ENCODE data around the gene DSCAML1.

The DSCAML1 gene

DNA sequence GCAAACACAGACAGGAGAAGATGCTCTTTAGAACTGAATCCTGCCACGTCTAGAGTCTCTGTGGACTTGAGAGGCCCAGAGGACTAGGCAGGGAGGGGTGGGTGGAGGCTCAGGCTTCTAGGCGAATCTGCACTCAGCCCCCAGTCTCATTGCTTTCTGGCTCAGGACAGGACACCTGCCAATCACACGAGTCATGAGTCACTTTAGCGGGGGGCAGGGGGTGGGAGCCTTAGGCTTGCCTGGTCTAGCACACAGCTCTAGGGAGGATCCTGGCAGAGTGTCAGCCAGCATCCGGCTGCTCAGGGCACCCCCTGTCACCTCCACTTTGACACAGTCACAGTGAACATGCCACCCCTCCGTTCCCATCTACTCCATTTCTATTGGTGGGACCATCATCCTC is 301.7 kb downstream of the DSCAML1 start:
- DNase-seq (ENCODE audit: low read depth, low spot score) = no peak

DNA sequence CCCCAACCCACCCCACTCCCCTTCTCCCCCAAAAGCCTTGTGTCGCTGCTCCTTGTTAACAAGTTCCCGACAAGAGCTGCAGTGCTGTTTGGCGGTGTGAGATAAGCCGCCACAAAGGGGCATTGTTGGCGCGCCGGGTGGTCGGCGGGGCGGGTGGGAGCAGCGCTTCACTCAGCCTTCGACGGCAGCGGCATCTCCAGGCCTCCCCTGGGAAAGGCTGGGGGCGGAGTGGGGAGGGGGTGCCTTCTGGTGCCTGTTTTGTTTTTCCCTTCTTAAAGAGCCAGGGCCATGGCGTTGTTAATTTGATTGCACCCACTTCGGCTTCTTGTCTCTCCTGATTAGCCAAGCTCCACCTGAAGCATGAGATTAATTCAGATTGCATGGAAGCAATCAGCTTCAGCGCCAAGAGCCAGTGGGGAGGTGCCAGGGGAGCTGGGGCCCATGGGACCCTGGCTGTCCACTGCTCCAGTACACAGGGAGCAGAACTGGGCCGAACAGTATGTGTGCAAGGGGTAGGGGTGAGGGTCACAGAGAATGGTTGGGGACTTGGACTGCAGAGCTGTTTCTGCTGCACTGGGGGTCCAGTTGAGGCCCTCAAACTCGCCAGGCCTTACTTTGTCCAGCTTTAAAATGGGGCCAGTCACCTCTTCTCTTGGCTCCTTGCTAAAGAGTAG is 304.3 kb downstream of the DSCAML1 start:
- DNase-seq (ENCODE audit: low read depth, low spot score) = no peak

DNA sequence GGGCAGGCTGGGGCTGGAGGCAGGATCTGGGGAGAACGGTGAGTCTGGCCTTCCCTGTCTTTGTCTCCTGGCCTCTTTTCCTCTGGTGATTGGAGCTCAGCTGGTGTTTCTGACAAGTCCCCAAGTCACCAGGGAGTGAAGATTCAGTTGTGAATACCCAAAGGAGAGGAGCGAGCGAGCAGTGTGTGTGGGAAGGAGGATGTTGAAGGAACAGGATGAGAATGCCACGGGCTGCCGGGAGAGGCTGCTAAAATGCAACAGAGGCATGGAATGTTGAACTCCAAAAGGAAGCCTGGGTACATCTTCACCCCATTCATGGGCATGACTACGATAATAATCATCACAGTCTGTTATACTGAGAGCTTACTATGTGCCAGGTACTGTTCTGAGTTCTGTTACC is 306.1 kb downstream of the DSCAML1 start:
- DNase-seq (ENCODE audit: low read depth, low spot score) = no peak

DNA sequence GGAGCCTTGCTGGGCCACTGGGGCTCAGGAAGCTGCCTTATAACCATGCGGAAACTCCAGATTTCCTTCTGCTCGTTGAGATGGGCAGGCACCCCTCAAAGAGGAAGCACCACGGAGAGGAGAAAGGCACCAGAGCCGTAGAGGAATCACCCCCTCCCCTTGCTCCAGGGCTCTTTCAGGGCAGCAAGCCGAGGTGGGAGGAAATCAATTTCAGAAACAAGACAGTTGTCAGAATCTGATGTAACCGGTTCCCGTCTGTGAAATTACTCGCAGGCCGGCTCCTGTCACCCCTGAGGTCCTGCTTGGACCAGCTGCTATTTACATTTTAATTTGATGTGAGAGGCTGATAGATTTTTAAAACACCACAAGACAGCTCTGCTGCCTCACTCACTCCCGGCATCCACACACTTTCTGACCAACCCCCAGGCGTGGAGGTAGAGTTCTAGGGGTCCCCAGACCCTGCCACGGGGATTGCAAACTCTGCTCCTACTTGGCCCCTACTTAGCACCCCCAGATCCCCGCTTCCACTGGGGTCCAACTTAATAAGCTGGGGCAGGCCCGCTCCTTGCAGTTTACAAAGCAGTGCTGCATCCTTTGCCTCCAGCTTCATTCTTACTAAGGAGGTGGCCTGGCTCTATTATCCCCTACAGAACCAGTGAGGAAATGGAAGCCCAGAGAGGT is 306.9 kb downstream of the DSCAML1 start:
- DNase-seq (ENCODE audit: low read depth, low spot score) = no peak

DNA sequence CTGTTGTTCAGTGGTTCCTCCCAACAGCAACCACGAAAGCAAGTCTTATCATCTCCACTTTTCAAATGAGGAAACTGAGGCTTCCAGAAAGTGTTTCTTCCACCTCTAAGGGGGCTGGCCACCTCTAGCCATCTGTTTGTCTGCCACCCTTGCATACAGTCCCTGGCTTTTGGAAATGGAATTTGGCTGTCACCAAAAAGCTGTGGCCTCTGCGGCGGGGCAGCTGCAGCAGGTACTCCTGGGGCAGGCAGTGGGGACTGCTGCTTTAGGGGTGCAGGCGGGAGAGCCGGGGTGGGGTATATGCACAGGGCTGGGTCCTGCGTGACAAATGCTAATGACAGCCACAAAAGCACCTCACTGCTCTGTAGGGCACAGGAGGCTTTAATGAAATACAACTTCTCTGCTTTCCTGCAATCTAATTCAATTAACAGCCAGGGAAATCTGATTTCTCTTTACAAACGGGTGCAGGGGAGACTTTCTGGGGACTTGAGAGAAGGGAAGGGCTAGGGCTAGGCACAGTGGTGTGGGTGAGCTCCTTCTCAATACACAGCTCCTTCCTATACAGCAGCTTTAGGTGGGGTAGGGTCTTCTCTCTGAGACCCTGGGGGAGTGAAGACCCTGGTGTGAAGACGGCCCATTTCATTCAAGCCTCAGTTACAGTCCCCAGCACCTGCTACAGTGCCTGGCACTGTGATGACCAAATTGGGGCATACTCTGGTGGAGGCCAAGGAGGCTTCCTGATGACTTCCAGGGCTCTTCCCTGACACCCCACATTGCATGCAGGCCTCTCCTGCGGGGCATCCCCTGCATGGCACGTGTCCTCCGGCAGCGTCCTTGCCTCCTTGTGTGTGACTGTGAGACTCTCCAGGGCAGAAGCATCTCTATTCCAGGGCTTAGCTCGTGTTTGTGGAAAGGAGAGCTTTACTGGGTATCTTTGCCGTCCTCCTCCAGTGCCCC is 307.7 kb downstream of the DSCAML1 start:
- DNase-seq (ENCODE audit: low read depth, low spot score) = no peak

DNA sequence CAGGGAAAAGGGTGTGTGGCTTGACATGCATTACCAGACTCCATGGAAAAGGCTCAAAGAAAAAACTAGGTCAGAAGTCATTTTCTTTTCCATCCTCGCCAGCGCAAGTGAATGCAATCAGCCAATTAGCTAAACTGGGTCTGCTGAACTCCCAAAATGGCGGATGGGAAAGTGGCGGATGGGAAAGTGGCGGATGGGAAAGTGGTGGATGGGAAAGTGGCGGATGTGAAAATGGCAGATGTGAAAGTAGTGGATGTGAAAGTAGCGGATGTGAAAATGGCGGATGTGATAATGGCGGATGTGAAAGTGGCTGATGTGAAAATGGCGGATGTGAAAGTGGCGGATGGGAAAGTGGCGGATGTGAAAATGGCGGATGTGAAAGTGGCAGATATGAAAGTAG is 311.0 kb downstream of the DSCAML1 start:
- no peak for DNase-seq (ENCODE audit: low read depth, low spot score)

DNA sequence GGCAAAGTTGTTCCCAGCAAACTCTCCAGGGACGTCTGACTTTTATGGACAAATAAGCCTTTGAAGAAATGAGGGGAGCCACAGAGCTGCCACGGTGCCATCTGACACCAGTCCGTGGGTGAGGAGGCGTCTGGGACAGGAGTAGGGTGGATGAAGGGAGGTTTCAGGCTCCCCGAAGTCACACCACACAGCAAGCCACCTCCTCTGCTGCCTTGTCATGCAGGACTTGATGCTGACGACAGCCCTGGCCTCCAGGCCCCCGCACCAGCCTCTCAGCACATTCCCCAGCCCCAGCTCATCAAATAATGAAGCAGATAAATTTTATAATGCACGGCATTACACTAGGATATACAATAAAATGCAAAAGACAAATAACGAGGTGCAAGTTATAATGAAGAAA is 312.9 kb downstream of the DSCAML1 start:
- DNase-seq (ENCODE audit: low read depth, low spot score) = no peak

DNA sequence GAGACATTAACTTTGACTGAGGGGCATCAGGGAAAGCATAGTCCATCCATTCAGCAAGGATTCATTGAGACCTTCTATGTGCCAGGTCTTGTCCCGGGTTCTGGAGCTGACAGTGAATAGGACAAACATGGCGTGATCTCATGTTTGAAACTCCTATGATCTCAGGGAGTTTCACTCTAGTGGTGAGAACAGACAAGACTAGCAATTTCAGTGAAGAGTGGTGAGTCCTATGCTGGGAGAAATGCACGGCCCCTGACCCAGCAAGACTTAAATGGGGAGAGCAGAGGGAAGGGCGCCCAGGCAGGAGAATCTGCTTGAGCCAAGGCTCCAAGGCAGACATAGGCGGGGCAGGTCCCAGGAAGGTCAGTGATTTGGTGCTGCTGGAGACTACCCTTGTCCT is 313.6 kb downstream of the DSCAML1 start:
- no peak for DNase-seq (ENCODE audit: low read depth, low spot score)

DNA sequence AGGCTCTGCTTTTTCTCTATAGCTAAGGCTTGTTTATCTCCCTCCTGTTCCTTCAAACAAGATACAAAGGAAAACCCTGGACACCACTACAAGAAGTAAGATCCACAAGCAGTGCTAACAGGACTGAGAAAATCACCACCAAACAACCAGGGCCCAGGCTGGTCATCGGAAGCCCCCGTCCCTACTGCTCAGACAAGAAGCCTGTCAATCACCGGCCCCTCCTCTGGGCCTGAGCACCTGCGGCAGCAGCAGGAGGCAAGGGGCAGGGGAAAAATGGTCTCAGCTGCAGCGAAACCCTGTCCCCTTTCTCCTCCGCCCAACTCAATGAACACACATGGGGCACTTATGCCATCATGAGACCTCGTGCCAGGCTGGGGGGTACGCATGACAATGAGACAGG is 314.1 kb downstream of the DSCAML1 start:
- no peak for DNase-seq (ENCODE audit: low read depth, low spot score)

DNA sequence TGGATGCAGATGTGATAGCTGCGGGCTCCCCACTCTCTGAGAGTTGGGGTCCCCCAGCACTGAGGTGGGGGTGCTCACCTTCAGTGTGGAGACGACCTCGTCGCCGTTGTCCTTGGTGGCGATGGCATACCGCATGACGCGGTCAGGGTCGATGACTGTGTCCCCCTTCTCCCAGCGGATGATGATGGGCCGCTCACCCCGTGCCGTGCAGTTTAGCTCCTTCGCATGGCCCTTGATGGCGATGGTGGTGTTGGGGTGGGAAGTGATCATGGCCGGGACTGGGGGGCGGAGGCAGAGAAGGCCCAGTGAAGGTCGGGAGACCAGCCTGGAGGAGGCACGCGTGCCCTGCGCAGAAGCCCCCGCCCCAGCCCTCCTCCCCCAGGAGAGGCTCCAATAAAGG is 315.1 kb downstream of the DSCAML1 start:
- no peak for DNase-seq (ENCODE audit: low read depth, low spot score)

DNA sequence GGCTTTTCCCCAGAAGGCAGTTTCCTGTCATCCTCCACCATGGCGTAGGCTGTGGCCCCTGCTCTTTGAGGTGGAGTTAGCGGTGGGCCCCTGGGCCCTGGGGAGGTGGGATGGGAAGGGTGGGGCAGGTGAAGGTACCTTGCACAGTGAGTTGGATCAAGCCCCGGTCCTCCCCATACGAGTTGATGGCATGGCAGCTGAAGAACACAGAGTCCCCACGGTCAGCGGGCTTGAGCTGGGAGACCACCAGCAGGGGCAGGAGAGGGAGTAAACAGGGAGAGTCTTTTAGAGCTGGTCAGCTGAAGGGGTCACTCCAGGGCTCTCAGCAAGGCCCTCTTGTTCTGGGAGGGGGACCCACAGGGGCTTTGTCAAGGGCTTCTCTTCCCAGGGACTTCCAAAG is 316.0 kb downstream of the DSCAML1 start:
- no peak for DNase-seq (ENCODE audit: low read depth, low spot score)

DNA sequence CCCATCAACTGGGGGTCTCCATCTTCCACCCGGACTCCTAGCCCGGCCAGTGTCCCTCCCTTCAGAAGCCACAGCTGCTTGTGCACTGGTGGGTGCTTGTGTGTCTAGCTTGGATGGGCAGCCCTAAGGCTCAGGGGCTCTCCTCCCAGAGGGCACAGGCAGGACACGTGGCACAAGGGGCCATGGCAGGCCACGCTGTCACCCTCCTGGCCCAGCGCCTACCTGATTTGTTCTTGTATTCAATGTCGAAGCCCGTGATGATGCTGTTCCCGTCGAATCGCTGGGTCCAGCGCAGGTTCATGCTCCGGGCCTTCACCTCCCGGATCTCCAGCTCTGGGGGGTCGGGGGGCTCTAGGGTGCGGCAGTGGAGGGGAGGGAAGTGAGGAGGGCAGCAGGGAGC is 316.8 kb downstream of the DSCAML1 start:
- DNase-seq (ENCODE audit: low read depth, low spot score) = no peak

DNA sequence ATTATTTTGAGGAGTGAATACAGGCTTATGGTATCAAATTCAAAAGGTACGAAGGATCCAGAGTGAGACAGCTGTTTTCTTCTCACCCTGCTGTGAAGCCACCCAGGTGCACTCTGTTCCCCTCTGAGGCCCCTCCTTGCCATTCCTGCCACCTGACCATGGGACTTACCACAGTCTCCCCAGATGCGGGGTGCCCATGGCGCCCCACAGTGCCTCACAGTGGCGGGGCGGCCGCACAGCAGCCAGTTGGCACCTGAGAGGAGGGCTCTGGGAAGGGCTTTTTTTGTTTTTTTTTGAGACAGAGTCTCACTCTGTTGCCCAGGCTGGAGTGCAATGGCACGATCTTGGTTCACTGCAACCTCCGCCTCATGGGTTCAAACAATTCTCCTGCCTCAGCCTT is 317.6 kb downstream of the DSCAML1 start:
- DNase-seq (ENCODE audit: low read depth, low spot score) = no peak

DNA sequence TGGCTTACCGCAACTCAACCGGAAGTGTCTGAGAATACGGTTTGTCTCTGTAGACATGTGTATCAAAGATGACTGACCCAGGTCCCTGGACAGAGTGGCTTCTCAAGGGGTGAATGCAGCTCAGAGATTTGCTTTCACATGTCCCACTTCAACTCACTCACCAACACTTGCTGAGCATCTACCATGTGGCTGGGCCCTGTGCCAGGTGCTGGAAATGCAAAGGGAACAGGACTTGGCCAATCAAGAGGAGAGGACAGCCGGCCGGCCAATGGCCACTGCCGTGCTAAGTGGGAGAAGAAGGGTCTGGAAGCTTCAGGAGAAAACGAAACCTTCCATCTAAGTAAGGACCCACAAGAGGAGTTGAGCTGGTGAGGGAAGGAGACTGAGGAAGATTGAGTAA is 318.1 kb downstream of the DSCAML1 start:
- no peak for DNase-seq (ENCODE audit: low read depth, low spot score)

DNA sequence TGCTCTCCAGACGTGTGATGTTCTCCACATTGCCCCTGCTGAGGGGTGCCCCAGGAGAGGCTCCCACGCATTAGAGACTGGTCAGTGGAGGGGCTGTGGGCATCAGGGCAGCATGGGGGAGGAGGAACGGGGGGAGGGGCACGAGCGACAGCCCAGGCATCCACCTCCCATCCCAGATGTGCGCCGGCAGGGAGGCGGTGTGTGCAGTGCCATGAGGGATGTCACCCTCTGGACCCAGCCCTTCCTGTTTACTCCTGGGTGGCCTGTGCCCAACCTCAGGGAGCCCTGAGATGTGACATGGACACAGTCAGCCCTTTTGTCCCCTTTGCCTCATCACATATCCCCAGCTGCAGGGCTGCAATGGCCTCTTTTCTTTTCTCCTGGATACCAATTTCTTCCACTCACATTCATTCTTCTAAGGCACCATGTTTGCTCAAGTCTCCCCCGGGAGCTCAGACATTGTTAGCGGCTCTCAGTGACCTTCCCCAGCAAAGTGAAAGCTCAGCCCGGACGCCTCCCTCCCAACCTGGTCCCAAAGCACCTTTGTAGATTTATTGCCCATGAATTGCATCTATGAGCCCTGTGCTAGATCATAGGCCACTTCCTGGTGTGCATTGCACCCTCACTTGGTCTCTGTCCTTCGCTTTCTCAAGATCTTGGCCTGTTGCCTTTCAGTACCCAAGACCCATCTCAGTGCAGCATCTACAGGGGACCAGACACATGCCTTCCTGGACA is 318.7 kb downstream of the DSCAML1 start:
- no peak for DNase-seq (ENCODE audit: low read depth, low spot score)

DNA sequence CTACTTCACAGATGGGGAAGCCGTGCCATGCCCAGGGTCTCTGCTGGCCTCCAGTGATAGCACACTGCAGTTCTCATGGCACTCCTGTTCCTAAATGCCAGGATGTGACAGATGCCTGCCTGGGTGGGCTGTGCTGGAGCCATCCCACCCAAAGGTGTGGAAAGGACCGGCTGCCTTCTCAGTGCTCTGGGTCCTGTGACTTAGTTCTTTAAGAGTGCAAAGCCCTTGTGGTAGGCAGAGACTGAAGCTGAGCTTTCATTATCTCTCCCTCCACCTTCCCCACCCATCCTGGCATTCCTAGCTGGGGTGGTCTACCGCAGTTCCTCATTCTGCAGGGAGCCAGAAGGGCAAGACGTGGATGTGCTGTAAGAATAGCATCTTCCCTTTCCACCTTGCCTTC is 319.3 kb downstream of the DSCAML1 start:
- DNase-seq (ENCODE audit: low read depth, low spot score) = no peak

DNA sequence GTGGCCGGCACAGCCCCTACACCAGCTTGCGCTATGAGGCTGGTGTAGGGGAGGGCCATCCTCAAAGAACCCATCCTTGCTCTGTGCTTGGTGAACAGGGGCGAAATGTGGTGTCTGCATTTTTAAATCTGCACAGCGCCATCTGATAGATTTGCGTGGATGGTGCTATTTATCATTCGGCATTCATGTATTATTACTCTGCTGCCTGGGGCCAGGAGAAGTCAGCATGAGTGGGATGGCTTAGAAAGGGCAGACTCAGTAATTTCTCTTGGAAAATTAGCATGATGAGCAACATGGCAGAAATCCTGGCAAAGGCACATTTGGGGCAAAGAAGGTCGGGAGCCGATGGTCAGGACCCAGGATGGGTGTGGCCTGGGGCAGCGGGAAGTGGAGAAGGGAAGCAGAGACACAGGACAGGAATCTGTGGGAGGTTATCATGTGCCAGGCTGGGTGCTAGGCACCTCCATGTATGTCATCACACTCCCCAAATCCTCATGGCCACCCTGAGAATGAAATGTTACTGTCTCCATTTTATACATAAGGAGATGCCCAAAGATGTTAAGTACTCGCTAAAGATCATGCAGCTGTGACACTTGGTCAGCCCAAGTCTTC is 320.4 kb downstream of the DSCAML1 start:
- DNase-seq (ENCODE audit: low read depth, low spot score) = no peak

DNA sequence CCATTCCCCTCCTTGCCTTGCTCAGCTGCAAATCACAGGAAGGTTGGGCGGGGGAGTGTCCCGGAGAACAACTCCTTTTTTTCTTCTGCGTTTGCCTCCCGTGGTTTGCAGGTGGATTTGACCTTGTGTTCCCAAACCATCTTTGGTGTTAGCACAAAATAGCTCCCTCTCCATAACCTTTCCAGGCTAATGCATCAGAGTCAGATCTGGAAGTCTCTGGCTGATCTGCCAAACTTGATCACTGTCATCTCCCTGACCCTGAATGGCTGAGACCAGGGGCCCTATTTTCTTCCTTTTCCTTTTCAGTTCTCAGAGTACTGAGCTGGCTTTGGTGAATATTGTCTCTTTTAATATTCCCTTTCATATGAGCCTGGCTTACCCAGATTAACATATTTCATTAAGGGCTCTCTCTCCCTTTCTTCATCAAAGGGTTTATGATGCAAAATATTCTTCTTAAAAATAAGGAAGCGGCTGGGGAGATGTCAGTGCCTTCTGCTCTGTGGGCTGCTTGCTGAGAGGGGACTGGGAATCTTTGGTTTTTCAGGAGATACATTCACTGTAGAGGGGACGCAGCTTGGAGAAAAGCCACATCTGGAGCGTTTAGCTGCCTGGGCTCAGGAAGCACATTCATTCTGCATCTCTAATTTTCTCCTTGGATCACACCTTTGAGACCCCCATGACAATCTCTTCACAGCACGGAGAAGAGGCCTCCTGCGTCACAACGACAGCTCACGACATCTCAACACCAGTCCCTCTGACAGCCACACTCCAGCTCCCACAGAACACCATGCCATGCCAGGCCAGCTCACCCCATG is 321.1 kb downstream of the DSCAML1 start:
- no peak for DNase-seq (ENCODE audit: low read depth, low spot score)

DNA sequence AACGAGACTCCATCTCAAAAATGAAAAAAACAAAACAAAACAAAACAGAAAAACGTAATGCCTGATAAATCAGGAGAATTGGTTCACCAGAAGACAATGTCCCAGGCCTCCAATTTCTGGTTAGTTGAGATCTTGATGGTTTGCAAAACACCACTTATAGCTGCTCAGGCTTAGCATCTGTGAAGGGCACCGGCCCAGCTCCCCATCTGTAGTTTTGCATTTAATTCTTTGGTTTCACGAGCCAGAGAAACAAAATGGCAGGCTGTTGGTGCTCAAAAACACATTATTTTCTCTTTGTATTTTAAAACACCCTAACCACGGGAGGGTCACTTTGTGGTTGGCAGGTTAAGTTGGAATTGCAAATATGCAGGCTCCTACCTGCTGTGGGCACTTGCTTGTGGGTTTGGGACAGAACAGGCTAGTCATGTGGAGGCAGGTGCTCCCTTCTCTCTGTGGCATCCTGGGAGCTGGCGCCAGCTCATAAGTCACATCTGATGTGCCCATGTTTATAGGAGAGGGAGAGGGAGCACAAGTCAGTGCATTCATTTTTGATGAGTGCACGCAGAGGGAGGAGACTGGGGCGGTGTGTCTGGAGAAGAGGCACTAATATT is 323.4 kb downstream of the DSCAML1 start:
- DNase-seq (ENCODE audit: low read depth, low spot score) = no peak

DNA sequence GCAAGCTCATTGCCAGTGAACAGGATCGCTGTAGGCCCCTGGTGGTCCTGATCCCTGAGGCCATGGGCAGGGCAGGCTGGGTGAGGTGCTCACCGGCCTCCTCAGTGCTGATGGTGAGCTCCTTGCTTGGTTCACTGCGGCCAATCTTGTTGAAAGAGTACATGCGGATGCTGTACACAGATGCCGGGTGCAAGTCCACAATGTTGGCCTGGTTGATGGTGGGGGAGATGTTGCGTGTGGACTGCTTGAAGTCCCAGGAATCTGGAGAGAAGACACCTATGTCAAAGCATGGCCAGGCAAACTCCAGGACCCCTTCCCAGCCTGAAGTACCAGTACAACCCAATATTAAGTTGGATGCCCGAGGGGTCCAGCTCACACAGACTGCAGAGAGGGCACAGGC is 325.2 kb downstream of the DSCAML1 start:
- no peak for DNase-seq (ENCODE audit: low read depth, low spot score)

Measured in brain pericyte (primary cell).